Measurements from ENCODE around the gene EXOC2. TPM values are rescaled to one million over a fixed set of nuclear protein-coding genes. Genes with fewer than 3 reads are reported as not detected.

EXOC2 gene
- total RNA-seq, 1 experiment from 2014 or later: 24.5 TPM

DNA sequence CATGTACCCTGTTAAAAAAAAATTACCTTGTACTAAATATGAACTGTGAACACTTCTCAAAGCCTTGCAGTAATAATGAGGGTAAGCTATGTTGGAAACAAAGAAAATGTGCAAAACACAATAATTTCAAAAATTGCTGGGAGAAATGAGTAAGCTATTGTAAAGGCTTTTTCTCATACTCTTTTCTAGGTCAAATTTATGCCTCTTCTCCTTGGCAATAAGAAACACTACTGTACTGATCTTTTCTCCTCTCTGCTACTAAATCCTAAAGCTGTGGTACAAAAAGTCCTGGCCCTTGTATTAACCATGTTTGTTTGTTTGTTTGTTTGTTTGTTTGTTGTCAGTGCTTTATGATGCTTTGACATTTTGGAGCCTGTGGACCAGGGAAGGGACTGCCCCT is 18.5 kb downstream of the EXOC2 start:
- intact Hi-C loops (cut with micrococcal nuclease): no loop called here

More for the DNA sequence above, 18.5 kb downstream of the EXOC2 start:
- Histone ChIP-seq H3K4me2 (ENCODE audit: low read length) (no peak overlapping the region), H3K27me3 (ENCODE audit: insufficient read depth, low read length) (no peaks in the 10 kb centered on the region), H3K27ac (ENCODE audit: low read depth, low read length) (no peak overlapping the region), H3K4me1 (ENCODE audit: control insufficient read depth in 1 of 2, insufficient read depth in 2 of 2, low read length in 2 of 2) (no peaks in the 10 kb centered on the region), H2AFZ (ENCODE audit: low read depth, low read length, poor library complexity, severe bottlenecking) (no peak overlapping the region), H3K9me3 (ENCODE audit: control insufficient read depth in 1 of 2, insufficient read depth in 1 of 2, low read depth in 1 of 2, low read length in 2 of 2) (no peaks in the 10 kb centered on the region), H3K36me3 (ENCODE audit: control insufficient read depth in 1 of 2, insufficient read depth in 2 of 2, low read length in 2 of 2) (no peaks in the 10 kb centered on the region), H3K4me3 (replicated peaks in 1 of 2; ENCODE audit: low read depth in 1 of 2, low read length in 2 of 2) (no peak overlapping the region), H3K9ac (ENCODE audit: low read length) (no peak overlapping the region), H3K79me2 (ENCODE audit: insufficient read depth, low read length) (peaks cover 41% of the 10 kb centered on the region), H3K9me2 (ENCODE audit: insufficient read depth) (no peaks in the 10 kb centered on the region), H4K20me1 (ENCODE audit: insufficient read depth) (no peaks in the 10 kb centered on the region)
- POLR2A ChIA-PET: no interaction called here
- DNase-seq (ENCODE audit: low read depth, low spot score) (no peak), ATAC-seq (no peak)
- RAD21 ChIA-PET (ENCODE audit: low non-redundant PET in 1 of 2, low total read pairs in 2 of 2, uncharacterized antibody in 2 of 2, unreplicated experiment in 2 of 2): no interaction called here
- CTCF ChIA-PET: interaction anchor here (1.0 kb wide), 1 partner anchor 81 kb away, joined by 3 read pairs; no protein-coding TSS in a partner anchor
- BruUV-seq (replicated peaks): no TSS peak
- TF ChIP-seq, protein P1, sequence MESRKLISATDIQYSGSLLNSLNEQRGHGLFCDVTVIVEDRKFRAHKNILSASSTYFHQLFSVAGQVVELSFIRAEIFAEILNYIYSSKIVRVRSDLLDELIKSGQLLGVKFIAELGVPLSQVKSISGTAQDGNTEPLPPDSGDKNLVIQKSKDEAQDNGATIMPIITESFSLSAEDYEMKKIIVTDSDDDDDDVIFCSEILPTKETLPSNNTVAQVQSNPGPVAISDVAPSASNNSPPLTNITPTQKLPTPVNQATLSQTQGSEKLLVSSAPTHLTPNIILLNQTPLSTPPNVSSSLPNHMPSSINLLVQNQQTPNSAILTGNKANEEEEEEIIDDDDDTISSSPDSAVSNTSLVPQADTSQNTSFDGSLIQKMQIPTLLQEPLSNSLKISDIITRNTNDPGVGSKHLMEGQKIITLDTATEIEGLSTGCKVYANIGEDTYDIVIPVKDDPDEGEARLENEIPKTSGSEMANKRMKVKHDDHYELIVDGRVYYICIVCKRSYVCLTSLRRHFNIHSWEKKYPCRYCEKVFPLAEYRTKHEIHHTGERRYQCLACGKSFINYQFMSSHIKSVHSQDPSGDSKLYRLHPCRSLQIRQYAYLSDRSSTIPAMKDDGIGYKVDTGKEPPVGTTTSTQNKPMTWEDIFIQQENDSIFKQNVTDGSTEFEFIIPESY (IDR thresholded peaks at IDR 0.05; ENCODE audit: extremely low read depth, insufficient replicate concordance, low read length): no peak
- TF ChIP-seq YY1 (IDR thresholded peaks at IDR 0.05; ENCODE audit: extremely low read depth, insufficient replicate concordance, low read depth, low read length): no peak
- TF ChIP-seq RAD21 (IDR thresholded peaks at IDR 0.05; ENCODE audit: low read depth): no peak
- no peak for TF ChIP-seq SP1 (IDR thresholded peaks at IDR 0.05; ENCODE audit: low read depth)
- TF ChIP-seq ZFX (IDR thresholded peaks at IDR 0.05): no peak
- TF ChIP-seq, protein P2, sequence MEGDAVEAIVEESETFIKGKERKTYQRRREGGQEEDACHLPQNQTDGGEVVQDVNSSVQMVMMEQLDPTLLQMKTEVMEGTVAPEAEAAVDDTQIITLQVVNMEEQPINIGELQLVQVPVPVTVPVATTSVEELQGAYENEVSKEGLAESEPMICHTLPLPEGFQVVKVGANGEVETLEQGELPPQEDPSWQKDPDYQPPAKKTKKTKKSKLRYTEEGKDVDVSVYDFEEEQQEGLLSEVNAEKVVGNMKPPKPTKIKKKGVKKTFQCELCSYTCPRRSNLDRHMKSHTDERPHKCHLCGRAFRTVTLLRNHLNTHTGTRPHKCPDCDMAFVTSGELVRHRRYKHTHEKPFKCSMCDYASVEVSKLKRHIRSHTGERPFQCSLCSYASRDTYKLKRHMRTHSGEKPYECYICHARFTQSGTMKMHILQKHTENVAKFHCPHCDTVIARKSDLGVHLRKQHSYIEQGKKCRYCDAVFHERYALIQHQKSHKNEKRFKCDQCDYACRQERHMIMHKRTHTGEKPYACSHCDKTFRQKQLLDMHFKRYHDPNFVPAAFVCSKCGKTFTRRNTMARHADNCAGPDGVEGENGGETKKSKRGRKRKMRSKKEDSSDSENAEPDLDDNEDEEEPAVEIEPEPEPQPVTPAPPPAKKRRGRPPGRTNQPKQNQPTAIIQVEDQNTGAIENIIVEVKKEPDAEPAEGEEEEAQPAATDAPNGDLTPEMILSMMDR (IDR thresholded peaks at IDR 0.05 in 2 of 3, conservative IDR thresholded peaks at IDR 0.05 in 1 of 3; ENCODE audit: borderline replicate concordance in 1 of 3, insufficient read depth in 1 of 3, low read depth in 2 of 3, low read length in 2 of 3): no peak
- TF ChIP-seq POLR2AphosphoS5 (IDR thresholded peaks at IDR 0.05; ENCODE audit: low read depth, low read length): no peak
- TF ChIP-seq, protein P3, sequence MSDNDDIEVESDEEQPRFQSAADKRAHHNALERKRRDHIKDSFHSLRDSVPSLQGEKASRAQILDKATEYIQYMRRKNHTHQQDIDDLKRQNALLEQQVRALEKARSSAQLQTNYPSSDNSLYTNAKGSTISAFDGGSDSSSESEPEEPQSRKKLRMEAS (IDR thresholded peaks at IDR 0.05): no peak
- no peak for TF ChIP-seq ZNF274 (IDR thresholded peaks at IDR 0.05; ENCODE audit: low read depth, low read length)
- TF ChIP-seq ELF1 (IDR thresholded peaks at IDR 0.05; ENCODE audit: borderline replicate concordance, low read depth): no peak

Measured in HCT116 (cell line).